ENCODE measurements around the gene SLAIN2. TPM values are rescaled to one million over a fixed set of nuclear protein-coding genes. Genes with fewer than 3 reads are reported as not detected.

SLAIN2 gene
- total and polyA plus RNA-seq, 11 donors, result 26.0 to 178 (median 124) TPM

GRCh38 chr4:48356355-48356754 lies 15.0 kb downstream of the SLAIN2 start:
- intact Hi-C loops (cut with DNase I), result no loop called here
- Histone ChIP-seq H3K4me1 (peaks cover 0 to 34% (median 18%) of the 10 kb centered on the region in 12 donors), H3K27ac (no peak overlapping the region), H3K4me3 (no peak overlapping the region), H3K36me3 (peaks cover 0 to 6% (median 0%) of the 10 kb centered on the region in 9 donors), H3K27me3 (no peaks in the 10 kb centered on the region), H3K9me3 (no peaks in the 10 kb centered on the region)
- ATAC-seq (no peak), DNase-seq (no peak)
- 67 to 81% (median 75%) methylated on average over 1 of the region's 1 CpG for WGBS, 4 donors
- TF ChIP-seq POLR2A (IDR thresholded peaks at IDR 0.05) (no peak), CTCF (IDR thresholded peaks at IDR 0.05) (no peak)

GRCh38 chr4:48360285-48361011 lies 19.1 kb downstream of the SLAIN2 start:
- Histone ChIP-seq H3K27me3 (no peaks in the 10 kb centered on the region), H3K4me3 (no peak overlapping the region), H3K27ac (no peak overlapping the region), H3K9me3 (no peaks in the 10 kb centered on the region), H3K36me3 (peaks cover 0 to 6% (median 0%) of the 10 kb centered on the region in 9 donors), H3K4me1 (peaks cover 0 to 34% (median 16%) of the 10 kb centered on the region in 12 donors)
- WGBS, 4 donors, result 61 to 69% (median 65%) methylated on average over 4 of the region's 4 CpGs
- TF ChIP-seq POLR2A (IDR thresholded peaks at IDR 0.05) (no peak), CTCF (IDR thresholded peaks at IDR 0.05) (no peak)
- intact Hi-C loops (cut with DNase I), result no loop called here
- no peak for DNase-seq
- peak in 1 of 4 donors; percentile 46 for ATAC-seq

GRCh38 chr4:48361012-48361400 lies 19.7 kb downstream of the SLAIN2 start:
- peaks cover 0 to 35% (median 17%) of the 10 kb centered on the region in 12 donors for H3K4me1 ChIP-seq
- 82 to 94% (median 91%) methylated on average over 1 of the region's 1 CpG for WGBS, 4 donors
- no peak overlapping the region for H3K27ac ChIP-seq
- no peaks in the 10 kb centered on the region for H3K27me3 ChIP-seq
- TF ChIP-seq CTCF (IDR thresholded peaks at IDR 0.05), result no peak
- TF ChIP-seq POLR2A (IDR thresholded peaks at IDR 0.05), result no peak
- no peak overlapping the region for H3K4me3 ChIP-seq
- H3K36me3 ChIP-seq, result peaks cover 0 to 6% (median 0%) of the 10 kb centered on the region in 9 donors
- DNase-seq, result no peak
- intact Hi-C loops (cut with DNase I), result no loop called here
- ATAC-seq, result no peak
- no peaks in the 10 kb centered on the region for H3K9me3 ChIP-seq

GRCh38 chr4:48366611-48367010 lies 25.3 kb downstream of the SLAIN2 start:
- H3K4me3 ChIP-seq, result no peak overlapping the region
- H3K36me3 ChIP-seq, result no peaks in the 10 kb centered on the region
- no peaks in the 10 kb centered on the region for H3K27me3 ChIP-seq
- intact Hi-C loops (cut with DNase I), result no loop called here
- WGBS, 4 donors, result 52 to 63% (median 57%) methylated on average over 3 of the region's 3 CpGs
- TF ChIP-seq POLR2A (IDR thresholded peaks at IDR 0.05) (no peak), CTCF (IDR thresholded peaks at IDR 0.05) (no peak)
- DNase-seq, result no peak
- H3K9me3 ChIP-seq, result no peaks in the 10 kb centered on the region
- peaks cover 0 to 24% (median 11%) of the 10 kb centered on the region in 12 donors for H3K4me1 ChIP-seq
- no peak for ATAC-seq
- no peak overlapping the region for H3K27ac ChIP-seq

Measured in heart left ventricle (tissue), 16 donors.